Memory B cell (primary cell): ENCODE measurements around the gene GLRA1.
A peak's percentile ranks its signal among the peaks of the same experiment; 100 is the strongest.
"Not testable (repeated sequence)": the region's sequence is repeated elsewhere in the genome, so short reads cannot be mapped to it uniquely, and the experiment has no call there.

Source experiments
- ATAC-seq: fragments of 150-1000 bp; cut with Tn5 transposase; 2 replicates; pipeline ENCODE4 v1.10.0; 2021; ENCODE audit warnings: low read depth, mild to moderate bottlenecking, moderate library complexity
- DNase-seq, 2 donors: peaks; one replicate each; pipeline ENCODE4 v3.0.0; 2022; ENCODE audit warnings: low spot score in 2 of 2
- H3K27ac Mint-ChIP-seq: one replicate; pipeline ENCODE4 v1.8.0; 2022; ENCODE audit warnings: mild to moderate bottlenecking, moderate library complexity, mixed read lengths
- H3K27me3 Mint-ChIP-seq: one replicate; pipeline ENCODE4 v1.8.0; 2022; ENCODE audit warnings: mixed read lengths
- H3K36me3 Mint-ChIP-seq: one replicate; pipeline ENCODE4 v1.8.0; 2022; ENCODE audit warnings: mild to moderate bottlenecking, mixed read lengths
- H3K4me1 Mint-ChIP-seq: one replicate; pipeline ENCODE4 v1.8.0; 2022; ENCODE audit warnings: mixed read lengths
- H3K4me3 Mint-ChIP-seq: one replicate; pipeline ENCODE4 v1.8.0; 2022; ENCODE audit warnings: mild to moderate bottlenecking, moderate library complexity, mixed read lengths
- H3K9me3 Mint-ChIP-seq: one replicate; pipeline ENCODE4 v1.8.0; 2022; ENCODE audit warnings: mixed read lengths

GLRA1 gene

DNA sequence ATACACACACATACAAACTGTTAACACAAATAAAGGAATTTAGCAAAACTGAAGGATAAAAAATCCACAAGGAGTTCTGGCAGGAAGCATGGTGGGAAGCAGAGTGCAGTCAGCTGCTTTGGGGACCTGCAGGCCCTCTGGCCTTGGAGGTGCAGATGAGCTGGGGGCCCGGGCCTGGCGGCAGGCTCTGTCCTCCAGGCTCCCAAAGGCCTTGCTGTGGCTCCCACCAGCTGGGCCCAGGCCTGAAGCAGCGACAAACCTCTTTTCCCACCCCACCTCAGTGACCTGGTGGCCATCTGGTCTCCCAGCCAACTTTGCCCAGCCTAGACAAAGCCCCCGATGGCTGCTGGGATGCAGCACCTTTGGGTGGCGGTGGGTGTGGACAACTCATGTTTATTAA is 67.8 kb downstream of the GLRA1 start:
- Mint-ChIP-seq H3K36me3 (no peaks in the 10 kb centered on the region), H3K9me3 (no peaks in the 10 kb centered on the region), H3K27ac (no peak overlapping the region), H3K4me1 (no peaks in the 10 kb centered on the region), H3K27me3 (peaks cover 3% of the 10 kb centered on the region), H3K4me3 (no peak overlapping the region)
- no peak for ATAC-seq
- no peak for DNase-seq

DNA sequence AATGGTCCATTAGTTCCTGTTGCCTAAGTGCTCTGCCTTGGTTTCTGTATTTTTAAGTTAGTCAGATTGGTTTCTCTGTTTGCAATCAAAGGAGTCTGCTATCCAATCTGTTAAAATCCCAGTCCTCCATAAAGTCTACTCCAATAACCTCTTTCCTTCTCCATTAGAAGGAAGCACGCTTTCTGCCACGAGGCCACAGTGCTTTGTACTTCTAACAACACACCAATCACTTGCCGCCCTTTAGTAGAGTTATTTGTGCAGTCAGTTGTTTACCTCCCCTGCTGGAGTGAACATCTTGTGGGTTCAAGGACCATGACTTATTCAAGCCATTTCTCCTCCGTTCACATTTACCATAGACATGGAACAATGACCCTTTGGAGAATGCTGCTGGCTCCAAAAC is 69.0 kb downstream of the GLRA1 start:
- DNase-seq: no peak
- Mint-ChIP-seq H3K4me3 (no peak overlapping the region), H3K9me3 (no peaks in the 10 kb centered on the region), H3K27me3 (peaks cover 3% of the 10 kb centered on the region), H3K36me3 (no peaks in the 10 kb centered on the region), H3K4me1 (no peaks in the 10 kb centered on the region), H3K27ac (no peak overlapping the region)
- no peak for ATAC-seq

DNA sequence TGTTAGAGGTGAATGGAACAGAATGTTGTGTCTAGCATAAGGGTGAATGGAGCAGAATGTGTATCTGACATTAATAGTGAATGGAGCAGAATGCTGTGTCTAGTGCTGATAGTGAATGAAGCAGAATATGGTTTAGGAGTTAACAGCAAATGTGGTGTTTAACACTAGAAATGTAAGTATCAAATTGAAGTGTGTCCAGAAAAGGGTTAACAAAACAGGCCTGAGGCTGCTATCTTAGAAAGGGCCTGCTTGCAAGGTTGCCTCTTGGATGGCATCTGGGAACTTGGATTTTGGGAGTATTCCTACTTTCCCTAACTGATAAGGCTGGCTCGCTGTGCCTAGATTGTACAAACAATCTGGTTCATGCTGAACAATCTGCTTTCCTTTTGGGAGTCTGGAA is 76.8 kb downstream of the GLRA1 start:
- DNase-seq: no peak
- Mint-ChIP-seq H3K36me3 (no peaks in the 10 kb centered on the region), H3K27me3 (no peaks in the 10 kb centered on the region), H3K27ac (no peak overlapping the region), H3K9me3 (peaks cover 4% of the 10 kb centered on the region), H3K4me1 (no peaks in the 10 kb centered on the region), H3K4me3 (no peak overlapping the region)
- no peak for ATAC-seq

DNA sequence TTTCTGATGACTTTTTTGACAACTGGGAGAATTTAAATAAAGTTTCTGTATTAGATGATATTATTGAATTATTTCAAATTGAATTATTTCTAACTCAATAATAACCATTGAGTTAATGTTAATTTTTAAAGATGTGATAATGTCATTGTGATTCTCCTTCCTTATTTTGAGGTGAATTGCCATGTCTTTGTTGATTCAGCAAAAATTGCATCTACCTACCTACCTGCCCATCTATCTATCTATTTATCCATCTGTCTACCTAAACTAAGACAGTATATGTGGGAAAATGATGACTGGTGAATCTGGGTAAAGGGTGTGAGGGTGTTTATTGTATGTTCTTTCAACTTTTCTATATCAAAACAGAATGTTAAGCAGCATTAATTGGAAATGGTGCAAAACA is 77.9 kb downstream of the GLRA1 start:
- Mint-ChIP-seq H3K4me1 (no peaks in the 10 kb centered on the region), H3K27me3 (no peaks in the 10 kb centered on the region), H3K36me3 (no peaks in the 10 kb centered on the region), H3K4me3 (no peak overlapping the region), H3K9me3 (peaks cover 4% of the 10 kb centered on the region), H3K27ac (no peak overlapping the region)
- DNase-seq (no peak), ATAC-seq (no peak)

DNA sequence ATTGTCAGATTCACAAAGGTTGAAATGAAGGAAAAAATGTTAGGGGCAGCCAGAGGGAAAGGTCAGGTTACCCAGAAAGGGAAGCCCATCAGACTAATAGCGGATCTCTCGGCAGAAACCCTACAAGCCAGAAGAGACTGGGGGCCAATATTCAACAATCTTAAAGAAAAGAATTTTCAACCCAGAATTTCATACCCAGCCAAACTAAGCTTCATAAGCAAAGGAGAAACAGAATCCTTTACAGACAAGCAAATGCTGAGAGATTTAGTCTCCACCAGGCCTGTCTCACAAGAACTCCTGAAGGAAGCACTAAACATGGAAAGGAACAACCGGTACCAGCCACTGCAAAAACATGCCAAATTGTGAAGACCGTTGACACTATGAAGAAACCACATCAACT is 91.8 kb downstream of the GLRA1 start:
- H3K4me1 Mint-ChIP-seq, H3K27me3 Mint-ChIP-seq, H3K4me3 Mint-ChIP-seq, DNase-seq, ATAC-seq, H3K27ac Mint-ChIP-seq: not testable (repeated sequence)
- peaks cover 11% of the 10 kb centered on the region for H3K36me3 Mint-ChIP-seq
- H3K9me3 Mint-ChIP-seq: peaks cover 25% of the 10 kb centered on the region

DNA sequence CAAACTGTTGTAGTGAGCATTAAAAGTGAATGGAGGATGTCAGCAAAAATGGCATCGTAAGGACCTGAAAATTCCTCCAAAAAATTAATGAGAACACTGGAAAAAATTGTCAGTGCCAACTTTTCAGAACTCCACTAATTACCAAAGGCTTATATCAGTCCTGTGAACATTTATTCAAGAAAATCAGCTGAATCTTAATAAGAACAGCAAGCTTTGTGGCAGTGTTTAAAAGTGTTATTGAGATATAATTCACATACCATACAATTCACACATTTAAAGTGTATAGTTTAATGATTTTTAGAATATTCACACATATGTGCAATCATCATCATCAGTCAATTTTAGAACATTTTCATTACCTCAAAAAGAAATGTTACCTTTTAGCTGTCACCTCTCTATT is 95.3 kb downstream of the GLRA1 start:
- H3K27me3 Mint-ChIP-seq: no peaks in the 10 kb centered on the region
- peaks cover 18% of the 10 kb centered on the region for H3K9me3 Mint-ChIP-seq

DNA sequence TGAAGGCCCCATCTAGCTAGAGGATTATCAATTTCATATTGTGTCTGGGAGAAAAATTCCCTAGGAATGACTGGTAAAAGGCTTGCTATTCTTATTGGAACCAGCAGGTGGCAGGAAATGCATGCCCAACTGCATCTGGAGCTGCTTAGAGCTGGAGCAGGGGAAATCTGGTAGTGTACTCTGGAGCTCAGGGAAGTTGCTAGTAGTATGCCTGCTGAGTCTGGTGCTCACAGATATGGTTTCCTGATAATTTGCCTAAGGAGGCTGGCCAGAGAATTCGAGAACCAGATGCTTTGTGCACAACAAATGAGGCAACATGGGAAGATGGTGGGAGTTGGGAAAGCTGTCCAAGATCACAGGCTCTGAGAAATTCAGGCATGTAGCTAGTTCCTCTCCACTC is 99.2 kb downstream of the GLRA1 start:
- Mint-ChIP-seq H3K4me1 (peaks cover 3% of the 10 kb centered on the region), H3K9me3 (no peaks in the 10 kb centered on the region), H3K27ac (no peak overlapping the region), H3K36me3 (peaks cover 4% of the 10 kb centered on the region), H3K4me3 (no peak overlapping the region), H3K27me3 (no peaks in the 10 kb centered on the region)
- DNase-seq: peak; percentile 37 to 38
- ATAC-seq: peak; percentile 50

More for the DNA sequence above, 95.3 kb downstream of the GLRA1 start:
- Mint-ChIP-seq H3K36me3 (peaks cover 11% of the 10 kb centered on the region), H3K27ac (no peak overlapping the region), H3K4me1 (peaks cover 3% of the 10 kb centered on the region), H3K4me3 (no peak overlapping the region)
- ATAC-seq (no peak), DNase-seq (no peak)

DNA sequence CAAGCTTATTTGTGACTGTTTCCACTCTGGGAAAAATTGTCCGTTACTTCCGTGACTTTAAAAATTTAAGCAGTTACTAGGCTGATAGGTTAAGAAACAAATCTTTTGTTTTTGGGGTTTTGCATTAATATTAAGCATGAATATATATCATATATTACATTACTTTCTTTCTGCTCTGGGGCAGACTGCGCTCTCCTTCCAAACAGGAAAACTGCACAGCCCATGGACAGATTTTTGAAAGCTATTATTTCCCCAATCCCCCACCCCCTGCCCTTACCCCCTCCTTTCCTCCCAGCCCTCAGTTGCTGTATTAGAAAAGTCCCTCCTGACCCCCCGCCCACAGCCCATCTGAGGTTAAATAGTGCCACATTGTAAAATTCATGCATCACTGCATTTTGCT is 102.5 kb downstream of the GLRA1 start:
- no peak for DNase-seq
- Mint-ChIP-seq H3K36me3 (peaks cover 3% of the 10 kb centered on the region), H3K4me3 (no peak overlapping the region), H3K27ac (no peak overlapping the region), H3K4me1 (peaks cover 3% of the 10 kb centered on the region), H3K9me3 (no peaks in the 10 kb centered on the region), H3K27me3 (no peaks in the 10 kb centered on the region)
- ATAC-seq: no peak

DNA sequence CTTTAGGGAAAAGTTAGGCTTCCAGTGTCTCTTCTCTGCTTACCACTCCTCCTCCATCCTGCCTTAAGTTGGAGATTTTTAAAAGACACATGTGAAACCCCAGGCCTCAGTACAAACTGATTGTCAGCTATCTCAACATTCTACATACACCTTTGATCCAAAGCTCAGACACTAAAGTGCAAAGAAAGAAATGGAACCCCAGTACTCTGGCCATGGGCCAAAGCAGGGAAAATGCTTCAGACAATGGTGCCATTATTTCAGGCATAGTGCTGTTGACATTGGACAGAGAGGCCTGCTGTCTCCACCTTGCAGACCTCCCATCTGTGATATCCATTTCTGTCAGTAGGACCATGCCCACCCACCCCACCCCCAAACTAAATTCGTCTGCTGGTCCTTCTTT is 103.7 kb downstream of the GLRA1 start:
- DNase-seq (no peak), ATAC-seq (no peak)
- Mint-ChIP-seq H3K27me3 (no peaks in the 10 kb centered on the region), H3K4me3 (no peak overlapping the region), H3K27ac (peak overlapping the region; percentile 4), H3K9me3 (no peaks in the 10 kb centered on the region), H3K4me1 (peaks cover 3% of the 10 kb centered on the region), H3K36me3 (peaks cover 3% of the 10 kb centered on the region)

DNA sequence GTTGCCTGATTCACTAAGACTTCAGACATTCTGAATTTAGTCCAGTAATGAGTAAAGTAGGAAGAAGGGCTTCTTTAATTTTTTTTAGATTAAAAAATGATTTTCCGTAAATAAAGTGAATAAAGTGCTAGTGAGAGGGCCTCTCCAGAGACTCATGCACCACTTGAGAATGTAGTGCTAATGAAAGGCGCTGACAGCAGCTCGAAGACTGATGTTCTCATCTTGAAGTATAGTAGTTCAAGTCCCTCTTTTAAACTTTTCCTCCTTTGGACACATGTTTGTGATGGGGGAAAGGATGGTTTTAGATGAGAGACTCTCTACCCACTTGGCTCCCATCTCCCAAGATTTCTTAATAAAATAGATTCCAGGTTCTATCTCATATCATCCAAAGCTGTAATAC is 104.4 kb downstream of the GLRA1 start:
- Mint-ChIP-seq H3K9me3 (no peaks in the 10 kb centered on the region), H3K27me3 (no peaks in the 10 kb centered on the region), H3K4me3 (no peak overlapping the region), H3K27ac (peak overlapping the region; percentile 4), H3K36me3 (peaks cover 3% of the 10 kb centered on the region), H3K4me1 (peaks cover under 1% of the 10 kb centered on the region)
- no peak for ATAC-seq
- no peak for DNase-seq

DNA sequence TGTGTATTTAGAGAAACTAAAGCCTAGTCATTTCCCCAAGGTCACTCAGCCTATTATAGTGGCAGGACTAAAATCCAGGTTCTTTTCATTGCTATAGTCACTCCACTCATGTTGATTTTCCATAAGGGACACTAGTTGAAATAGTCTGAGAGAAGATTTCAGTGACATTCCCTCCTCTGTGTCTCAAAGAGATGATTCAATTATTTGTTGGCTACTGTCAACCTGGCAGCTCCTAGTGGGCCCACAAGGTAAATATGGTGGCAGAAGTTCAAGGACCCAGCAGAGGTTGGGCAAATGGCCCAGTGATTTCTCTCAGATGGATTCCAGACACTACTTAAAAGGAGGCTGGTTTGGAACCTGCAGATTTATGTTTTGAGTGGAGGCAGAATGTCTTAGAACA is 104.8 kb downstream of the GLRA1 start:
- H3K9me3 Mint-ChIP-seq: no peaks in the 10 kb centered on the region
- DNase-seq (no peak), ATAC-seq (no peak)
- H3K36me3 Mint-ChIP-seq: peaks cover 3% of the 10 kb centered on the region
- H3K4me3 Mint-ChIP-seq: no peak overlapping the region
- H3K4me1 Mint-ChIP-seq: no peaks in the 10 kb centered on the region
- H3K27me3 Mint-ChIP-seq: no peaks in the 10 kb centered on the region
- H3K27ac Mint-ChIP-seq: no peak overlapping the region

DNA sequence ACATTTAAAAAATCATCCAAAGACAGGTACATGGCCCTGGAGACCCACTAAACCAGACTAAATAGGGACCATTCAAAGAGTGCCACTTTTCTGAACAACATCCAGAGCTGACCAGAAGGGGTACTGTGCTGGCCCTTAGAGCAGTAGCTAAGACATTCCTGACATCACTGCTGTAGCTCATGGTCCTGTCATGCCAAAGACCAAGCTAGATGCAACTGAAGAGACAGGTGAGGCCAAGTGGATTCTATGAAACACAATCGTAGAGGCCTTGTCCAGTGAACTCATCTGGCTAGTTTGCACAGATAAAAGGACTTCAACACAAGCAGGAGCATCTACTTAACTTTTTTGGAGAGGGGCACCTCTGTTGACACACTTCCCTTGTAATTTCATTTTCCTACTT is 109.6 kb downstream of the GLRA1 start:
- Mint-ChIP-seq H3K9me3 (no peaks in the 10 kb centered on the region), H3K4me1 (peaks cover 3% of the 10 kb centered on the region), H3K27ac (no peak overlapping the region), H3K36me3 (peaks cover 11% of the 10 kb centered on the region), H3K4me3 (no peak overlapping the region), H3K27me3 (no peaks in the 10 kb centered on the region)
- ATAC-seq (no peak), DNase-seq (no peak)

DNA sequence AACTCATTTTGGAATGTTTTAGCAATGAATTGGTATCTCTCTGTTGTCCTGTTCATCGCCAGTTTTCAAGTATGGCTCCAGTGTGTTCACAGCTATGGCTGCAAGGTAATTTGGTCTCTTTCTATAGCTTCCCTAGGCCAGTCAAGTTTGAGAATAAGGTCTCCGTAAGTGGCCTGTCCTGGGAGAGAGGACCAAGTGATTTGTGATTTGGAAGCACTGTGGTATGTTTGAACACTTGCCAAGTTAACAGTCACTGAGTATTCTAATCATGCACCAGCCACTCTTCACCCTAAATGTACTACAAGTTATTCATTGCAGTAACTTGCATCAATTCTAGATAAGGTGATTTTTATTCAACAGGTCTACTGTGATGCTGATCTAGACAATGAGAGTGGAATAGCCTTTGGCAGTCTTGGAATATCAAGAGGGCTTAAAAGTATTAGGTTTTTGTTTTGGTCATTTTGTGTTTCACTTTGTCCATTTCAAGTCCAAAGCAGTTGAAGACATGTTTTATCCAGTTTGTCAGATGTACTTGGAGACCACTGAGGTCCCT is 111.8 kb downstream of the GLRA1 start:
- Mint-ChIP-seq H3K27me3 (no peaks in the 10 kb centered on the region), H3K4me3 (no peak overlapping the region), H3K36me3 (peaks cover 13% of the 10 kb centered on the region), H3K9me3 (no peaks in the 10 kb centered on the region), H3K4me1 (peaks cover 3% of the 10 kb centered on the region), H3K27ac (no peak overlapping the region)
- DNase-seq: no peak
- no peak for ATAC-seq

DNA sequence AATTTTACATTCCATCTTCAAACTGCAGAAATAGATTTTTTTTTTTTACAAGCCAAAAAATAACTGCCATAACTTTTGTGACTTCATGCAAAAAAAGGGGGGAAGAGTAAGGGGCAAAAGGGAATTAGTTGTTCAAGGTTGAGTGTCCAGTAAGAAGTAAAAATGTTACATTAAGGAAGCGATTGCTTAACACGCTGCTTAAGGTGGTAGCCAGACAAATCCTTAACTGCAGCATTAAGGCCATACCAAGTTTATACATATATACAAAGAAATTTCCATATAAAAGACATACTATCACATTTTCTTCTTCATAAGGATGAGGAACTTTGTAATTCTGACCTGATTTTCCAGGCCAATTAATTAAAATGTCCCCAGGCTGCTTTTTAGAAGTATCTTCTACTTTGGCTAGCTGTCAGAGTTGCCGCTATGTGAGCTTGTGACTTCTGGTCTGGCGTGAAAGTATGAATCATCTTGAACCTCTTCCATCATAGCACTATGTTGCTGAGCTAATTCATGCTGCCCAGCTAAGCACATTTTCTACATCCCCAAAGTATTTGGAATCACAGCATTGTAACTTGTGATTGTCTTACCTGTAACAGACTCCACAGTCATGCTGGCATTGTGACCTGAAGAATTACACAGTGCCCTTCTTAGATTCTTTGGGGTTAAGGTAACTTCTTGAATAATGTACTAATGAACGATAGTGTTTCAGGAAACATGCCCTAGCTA is 112.9 kb downstream of the GLRA1 start:
- Mint-ChIP-seq H3K27ac (no peak overlapping the region), H3K27me3 (no peaks in the 10 kb centered on the region), H3K36me3 (peaks cover 15% of the 10 kb centered on the region), H3K9me3 (no peaks in the 10 kb centered on the region), H3K4me3 (no peak overlapping the region), H3K4me1 (peaks cover 3% of the 10 kb centered on the region)
- ATAC-seq: no peak
- DNase-seq: no peak

DNA sequence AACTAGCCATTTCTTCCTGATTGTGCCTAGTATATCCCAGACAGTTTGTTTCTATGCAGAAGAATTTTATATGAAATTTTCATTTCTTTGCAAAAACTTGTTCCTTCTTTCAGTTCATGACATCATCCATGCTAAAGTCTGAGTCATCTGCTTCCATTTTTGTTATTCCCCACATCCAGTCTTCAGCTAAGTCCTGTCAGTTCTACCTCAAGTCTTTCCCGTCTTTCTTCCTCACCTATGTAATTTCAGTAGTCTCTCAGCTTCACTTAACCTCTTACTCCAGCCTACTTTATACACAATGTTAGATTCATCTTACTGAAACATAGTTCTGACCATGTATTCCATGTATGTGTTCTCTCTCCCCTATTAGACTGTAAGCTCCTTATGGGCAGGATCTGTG is 113.8 kb downstream of the GLRA1 start:
- Mint-ChIP-seq H3K27me3 (no peaks in the 10 kb centered on the region), H3K9me3 (no peaks in the 10 kb centered on the region), H3K4me3 (no peak overlapping the region), H3K4me1 (peaks cover 4% of the 10 kb centered on the region), H3K36me3 (peaks cover 21% of the 10 kb centered on the region), H3K27ac (no peak overlapping the region)
- DNase-seq (no peak), ATAC-seq (no peak)
